ENCODE measurements around the gene NDUFA3. TPM values are rescaled to one million over a fixed set of nuclear protein-coding genes. Genes with fewer than 3 reads are reported as not detected.

Gene NDUFA3
- total RNA-seq, 4 donors from 2014 or later = 4.7 to 65.8 (median 5.5) TPM; not detected in 1

GRCh38 chr19:54128441-54128725 lies 25.7 kb downstream of the NDUFA3 start:
- Histone ChIP-seq H3K27me3 (no peaks in the 10 kb centered on the region), H3K27ac (no peak overlapping the region), H3K36me3 (no peaks in the 10 kb centered on the region)

GRCh38 chr19:54128796-54129616 lies 26.4 kb downstream of the NDUFA3 start:
- TF ChIP-seq CTCF (IDR thresholded peaks at IDR 0.05) = no peak
- no peak for TF ChIP-seq POLR2A (IDR thresholded peaks at IDR 0.05)
- H3K27me3 ChIP-seq = no peaks in the 10 kb centered on the region
- intact Hi-C loops (cut with DNase I; ENCODE audit: low total_unique reads) = no loop called here
- H3K36me3 ChIP-seq = no peaks in the 10 kb centered on the region
- no peak overlapping the region for H3K27ac ChIP-seq
- no peak for DNase-seq
- no peaks in the 10 kb centered on the region for H3K4me1 ChIP-seq
- no peaks in the 10 kb centered on the region for H3K9me3 ChIP-seq
- H3K4me3 ChIP-seq = no peak overlapping the region

More at GRCh38 chr19:54128441-54128725, 25.7 kb downstream of the NDUFA3 start:
- H3K4me3 ChIP-seq = no peak overlapping the region
- no peak for DNase-seq
- H3K9me3 ChIP-seq = no peaks in the 10 kb centered on the region
- TF ChIP-seq POLR2A (IDR thresholded peaks at IDR 0.05) = no peak
- no peak for TF ChIP-seq CTCF (IDR thresholded peaks at IDR 0.05)
- no peaks in the 10 kb centered on the region for H3K4me1 ChIP-seq
- intact Hi-C loops (cut with DNase I; ENCODE audit: low total_unique reads) = no loop called here

- no peaks in the 10 kb centered on the region for H3K36me3 ChIP-seq
- TF ChIP-seq CTCF (IDR thresholded peaks at IDR 0.05) (no peak), POLR2A (IDR thresholded peaks at IDR 0.05) (no peak)
Observed at GRCh38 chr19:54129617-54129996, 27.0 kb downstream of the NDUFA3 start.

GRCh38 chr19:54133312-54133956 lies 30.8 kb downstream of the NDUFA3 start:
- Histone ChIP-seq H3K36me3 (no peaks in the 10 kb centered on the region), H3K4me3 (no peak overlapping the region), H3K27ac (no peak overlapping the region), H3K27me3 (no peaks in the 10 kb centered on the region), H3K4me1 (peaks cover 0 to 4% of the 10 kb centered on the region in 2 donors), H3K9me3 (no peaks in the 10 kb centered on the region)
- no peak for DNase-seq
- intact Hi-C loops (cut with DNase I; ENCODE audit: low total_unique reads) = no loop called here
- TF ChIP-seq CTCF (IDR thresholded peaks at IDR 0.05) (no peak), POLR2A (IDR thresholded peaks at IDR 0.05) (no peak)

More at GRCh38 chr19:54129617-54129996, 27.0 kb downstream of the NDUFA3 start:
- Histone ChIP-seq H3K9me3 (no peaks in the 10 kb centered on the region), H3K27me3 (no peaks in the 10 kb centered on the region), H3K4me1 (no peaks in the 10 kb centered on the region), H3K27ac (no peak overlapping the region), H3K4me3 (no peak overlapping the region)
- no peak for DNase-seq
- intact Hi-C loops (cut with DNase I; ENCODE audit: low total_unique reads) = no loop called here

GRCh38 chr19:54133957-54134590 lies 31.4 kb downstream of the NDUFA3 start:
- DNase-seq = no peak
- H3K27ac ChIP-seq = no peak overlapping the region
- no peaks in the 10 kb centered on the region for H3K27me3 ChIP-seq
- no peak overlapping the region for H3K4me3 ChIP-seq
- H3K36me3 ChIP-seq = no peaks in the 10 kb centered on the region
- intact Hi-C loops (cut with DNase I; ENCODE audit: low total_unique reads) = no loop called here
- H3K4me1 ChIP-seq = peaks cover 0 to 10% of the 10 kb centered on the region in 2 donors
- no peak for TF ChIP-seq CTCF (IDR thresholded peaks at IDR 0.05)
- no peak for TF ChIP-seq POLR2A (IDR thresholded peaks at IDR 0.05)
- no peaks in the 10 kb centered on the region for H3K9me3 ChIP-seq

All from uterus (tissue), 4 donors.